Nephron (organoid): Measurements from ENCODE around the gene CACNA2D3.
A peak's percentile ranks its signal among the peaks of the same experiment; 100 is the strongest.

Experiments used
- H3K27ac Mint-ChIP-seq, 3 experiments: 2 replicates each; pipeline ENCODE4 v1.8.0; 2020; ENCODE audit warnings: mixed read lengths in 3 of 3, mild to moderate bottlenecking in 2 of 3, moderate library complexity in 1 of 3
- H3K27me3 Mint-ChIP-seq: 2 replicates; pipeline ENCODE4 v1.8.0; 2021; ENCODE audit warnings: low read depth, mild to moderate bottlenecking, moderate library complexity, mixed read lengths
- H3K36me3 Mint-ChIP-seq: 2 replicates; pipeline ENCODE4 v1.8.0; 2020; ENCODE audit warnings: low read depth, mixed read lengths
- H3K4me1 Mint-ChIP-seq: 2 replicates; pipeline ENCODE4 v1.8.0; 2020; ENCODE audit warnings: mixed read lengths
- H3K4me3 Mint-ChIP-seq, 3 experiments: 2 replicates each; pipeline ENCODE4 v1.8.0; 2020; ENCODE audit warnings: mild to moderate bottlenecking in 3 of 3, mixed read lengths in 3 of 3, moderate library complexity in 2 of 3
- H3K9me3 Mint-ChIP-seq: 2 replicates; pipeline ENCODE4 v1.8.0; 2020; ENCODE audit warnings: mixed read lengths
- CTCF ChIP-seq, 3 experiments: fragments of 200-600 bp; sonication (generic); IDR thresholded peaks; one replicate each; pipeline ENCODE4 v1.5.0; 2021; ENCODE audit warnings: antibody characterized with exemption in 3 of 3; ENCODE audit not compliant: unreplicated experiment in 3 of 3

The CACNA2D3 gene

GRCh38 chr3:54647721-54648120 lies 525.4 kb downstream of the CACNA2D3 start:
- no peaks in the 10 kb centered on the region for H3K36me3 Mint-ChIP-seq
- no peak overlapping the region for H3K4me3 Mint-ChIP-seq
- peaks cover 8% of the 10 kb centered on the region for H3K9me3 Mint-ChIP-seq
- TF ChIP-seq CTCF (IDR thresholded peaks at IDR 0.05; ENCODE audit: unreplicated experiment in 3 of 3), result no peak
- no peak overlapping the region for H3K27ac Mint-ChIP-seq
- no peaks in the 10 kb centered on the region for H3K4me1 Mint-ChIP-seq
- H3K27me3 Mint-ChIP-seq, result peaks cover 24% of the 10 kb centered on the region

GRCh38 chr3:54649551-54649950 lies 527.2 kb downstream of the CACNA2D3 start:
- peaks cover 13% of the 10 kb centered on the region for H3K27me3 Mint-ChIP-seq
- TF ChIP-seq CTCF (IDR thresholded peaks at IDR 0.05; ENCODE audit: unreplicated experiment in 3 of 3), result no peak
- no peaks in the 10 kb centered on the region for H3K4me1 Mint-ChIP-seq
- no peak overlapping the region for H3K4me3 Mint-ChIP-seq
- no peaks in the 10 kb centered on the region for H3K36me3 Mint-ChIP-seq
- no peak overlapping the region for H3K27ac Mint-ChIP-seq
- H3K9me3 Mint-ChIP-seq, result peaks cover 8% of the 10 kb centered on the region

- Mint-ChIP-seq H3K4me1 (no peaks in the 10 kb centered on the region), H3K27ac (no peak overlapping the region), H3K4me3 (no peak overlapping the region), H3K36me3 (no peaks in the 10 kb centered on the region), H3K27me3 (peaks cover 18% of the 10 kb centered on the region), H3K9me3 (no peaks in the 10 kb centered on the region)
- TF ChIP-seq CTCF (IDR thresholded peaks at IDR 0.05; ENCODE audit: unreplicated experiment in 3 of 3), result no peak
Observed at GRCh38 chr3:54653456-54654195, 531.3 kb downstream of the CACNA2D3 start.

GRCh38 chr3:54654776-54655175 lies 532.4 kb downstream of the CACNA2D3 start:
- Mint-ChIP-seq H3K4me1 (peaks cover 10% of the 10 kb centered on the region), H3K4me3 (no peak overlapping the region), H3K27me3 (peaks cover 20% of the 10 kb centered on the region), H3K36me3 (no peaks in the 10 kb centered on the region), H3K9me3 (no peaks in the 10 kb centered on the region), H3K27ac (no peak overlapping the region)
- TF ChIP-seq CTCF (IDR thresholded peaks at IDR 0.05; ENCODE audit: unreplicated experiment in 3 of 3), result no peak

- H3K4me3 Mint-ChIP-seq, result no peak overlapping the region
- peaks cover 51% of the 10 kb centered on the region for H3K4me1 Mint-ChIP-seq
- H3K9me3 Mint-ChIP-seq, result no peaks in the 10 kb centered on the region
- H3K27me3 Mint-ChIP-seq, result peaks cover 12% of the 10 kb centered on the region
- no peak for TF ChIP-seq CTCF (IDR thresholded peaks at IDR 0.05; ENCODE audit: unreplicated experiment in 3 of 3)
- H3K27ac Mint-ChIP-seq, result peak overlapping the region in 2 of 3 experiments; percentile 52 to 62
- no peaks in the 10 kb centered on the region for H3K36me3 Mint-ChIP-seq
Observed at GRCh38 chr3:54659347-54659746, 537.0 kb downstream of the CACNA2D3 start.

GRCh38 chr3:54660714-54661132 lies 538.4 kb downstream of the CACNA2D3 start:
- peak overlapping the region; percentile 93 to 97 (median 93) for H3K27ac Mint-ChIP-seq
- TF ChIP-seq CTCF (IDR thresholded peaks at IDR 0.05; ENCODE audit: unreplicated experiment in 3 of 3), result no peak
- peaks cover 12% of the 10 kb centered on the region for H3K27me3 Mint-ChIP-seq
- H3K4me3 Mint-ChIP-seq, result peak overlapping the region in 1 of 3 experiments; percentile 49
- H3K9me3 Mint-ChIP-seq, result no peaks in the 10 kb centered on the region
- H3K4me1 Mint-ChIP-seq, result peaks cover 64% of the 10 kb centered on the region
- H3K36me3 Mint-ChIP-seq, result no peaks in the 10 kb centered on the region
